ENCODE results near the gene BHLHE40. TPM values are rescaled to one million over a fixed set of nuclear protein-coding genes. Genes with fewer than 3 reads are reported as not detected.
A peak's percentile ranks its signal among the peaks of the same experiment; 100 is the strongest.

BHLHE40 gene
- total and polyA plus RNA-seq, 7 donors = 11.1 to 81.9 (median 22.2) TPM

DNA sequence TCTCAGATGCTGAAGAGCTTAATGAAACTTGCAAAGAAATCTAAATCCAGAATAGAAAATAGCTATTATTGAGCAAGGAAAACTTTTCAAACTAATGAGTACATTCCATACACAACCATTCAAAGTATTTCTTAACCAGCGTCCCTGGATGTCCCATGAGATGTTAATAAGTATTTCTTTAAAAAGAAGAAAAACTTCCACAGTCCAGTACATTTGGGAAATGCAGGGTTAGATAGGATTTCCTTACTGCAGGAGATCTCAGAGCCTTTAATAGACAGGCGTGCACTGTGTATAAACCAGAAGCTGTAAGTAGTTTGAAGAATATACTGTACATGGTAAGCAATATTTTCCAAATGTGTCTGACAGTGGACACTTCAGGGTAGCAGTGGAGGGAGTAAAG lies 29.6 kb upstream of the BHLHE40 start:
- TF ChIP-seq, protein P1, sequence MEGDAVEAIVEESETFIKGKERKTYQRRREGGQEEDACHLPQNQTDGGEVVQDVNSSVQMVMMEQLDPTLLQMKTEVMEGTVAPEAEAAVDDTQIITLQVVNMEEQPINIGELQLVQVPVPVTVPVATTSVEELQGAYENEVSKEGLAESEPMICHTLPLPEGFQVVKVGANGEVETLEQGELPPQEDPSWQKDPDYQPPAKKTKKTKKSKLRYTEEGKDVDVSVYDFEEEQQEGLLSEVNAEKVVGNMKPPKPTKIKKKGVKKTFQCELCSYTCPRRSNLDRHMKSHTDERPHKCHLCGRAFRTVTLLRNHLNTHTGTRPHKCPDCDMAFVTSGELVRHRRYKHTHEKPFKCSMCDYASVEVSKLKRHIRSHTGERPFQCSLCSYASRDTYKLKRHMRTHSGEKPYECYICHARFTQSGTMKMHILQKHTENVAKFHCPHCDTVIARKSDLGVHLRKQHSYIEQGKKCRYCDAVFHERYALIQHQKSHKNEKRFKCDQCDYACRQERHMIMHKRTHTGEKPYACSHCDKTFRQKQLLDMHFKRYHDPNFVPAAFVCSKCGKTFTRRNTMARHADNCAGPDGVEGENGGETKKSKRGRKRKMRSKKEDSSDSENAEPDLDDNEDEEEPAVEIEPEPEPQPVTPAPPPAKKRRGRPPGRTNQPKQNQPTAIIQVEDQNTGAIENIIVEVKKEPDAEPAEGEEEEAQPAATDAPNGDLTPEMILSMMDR (IDR thresholded peaks at IDR 0.05) = no peak
- no peak for TF ChIP-seq EP300 (IDR thresholded peaks at IDR 0.05)
- no peak for TF ChIP-seq POLR2A (IDR thresholded peaks at IDR 0.05)
- TF ChIP-seq POLR2AphosphoS5 (IDR thresholded peaks at IDR 0.05) = no peak
- H3K4me3 ChIP-seq = no peak overlapping the region
- H3K4me1 ChIP-seq = peaks cover 0 to 10% (median 6%) of the 10 kb centered on the region in 4 donors
- no peaks in the 10 kb centered on the region for H3K27me3 ChIP-seq
- H3K36me3 ChIP-seq = no peaks in the 10 kb centered on the region
- 85 to 97% methylated on average over 2 of the region's 2 CpGs for WGBS, 2 donors
- no peak for DNase-seq
- intact Hi-C loops (cut with DNase I) = no loop called here
- H3K27ac ChIP-seq = no peak overlapping the region
- H3K9me3 ChIP-seq = no peaks in the 10 kb centered on the region

DNA sequence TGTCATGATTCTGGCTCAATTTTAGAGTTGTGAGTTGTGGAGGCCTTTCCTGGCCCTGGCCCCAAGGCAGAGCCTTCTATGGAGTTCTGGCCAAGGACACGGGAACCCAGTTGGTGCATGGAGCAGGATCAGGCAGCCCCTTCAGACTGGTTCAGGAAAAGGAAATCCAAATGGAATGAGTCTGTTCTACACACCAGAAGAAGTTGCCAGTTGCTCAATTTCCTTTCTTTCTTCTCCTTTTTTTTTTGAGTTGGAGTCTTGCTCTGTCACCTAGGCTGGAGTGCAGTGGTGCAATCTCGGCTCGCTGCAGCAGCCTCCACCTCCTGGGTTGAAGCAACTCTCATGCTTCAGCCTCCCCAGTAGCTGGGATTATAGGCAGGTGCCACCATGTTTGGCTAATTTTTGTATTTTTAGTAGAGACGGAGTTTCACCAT lies 28.9 kb upstream of the BHLHE40 start:
- Histone ChIP-seq H3K4me3 (no peak overlapping the region), H3K27ac (no peak overlapping the region), H3K4me1 (peaks cover 0 to 10% (median 6%) of the 10 kb centered on the region in 4 donors), H3K9me3 (no peaks in the 10 kb centered on the region), H3K36me3 (no peaks in the 10 kb centered on the region), H3K27me3 (no peaks in the 10 kb centered on the region)
- no peak for DNase-seq
- intact Hi-C loops (cut with DNase I) = no loop called here
- WGBS, 2 donors = 91 to 92% methylated on average over 4 of the region's 4 CpGs
- TF ChIP-seq EP300 (IDR thresholded peaks at IDR 0.05) = no peak
- no peak for TF ChIP-seq POLR2AphosphoS5 (IDR thresholded peaks at IDR 0.05)
- TF ChIP-seq, protein P1 (IDR thresholded peaks at IDR 0.05) = no peak
- TF ChIP-seq POLR2A (IDR thresholded peaks at IDR 0.05) = no peak

DNA sequence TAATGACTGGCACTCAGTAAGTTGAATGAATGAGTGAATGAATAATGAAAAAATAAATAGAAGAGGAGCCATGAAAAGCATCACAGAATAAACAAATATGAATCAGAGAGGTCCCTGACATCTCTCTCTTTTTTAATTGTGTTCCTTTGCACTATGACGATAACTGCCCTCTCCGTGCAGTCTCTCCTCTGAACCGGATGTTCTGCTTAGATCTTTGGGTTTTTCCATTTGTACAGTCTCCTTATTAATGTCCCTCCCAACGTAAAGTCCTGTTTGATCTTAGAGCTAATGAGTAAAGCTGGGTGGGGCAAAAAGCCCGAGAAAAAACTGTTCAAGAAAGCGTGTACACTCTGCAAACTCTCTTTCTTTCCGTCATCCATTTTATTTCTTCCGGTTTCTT lies 28.3 kb upstream of the BHLHE40 start:
- Histone ChIP-seq H3K36me3 (no peaks in the 10 kb centered on the region), H3K27me3 (no peaks in the 10 kb centered on the region), H3K4me1 (peaks cover 0 to 10% (median 6%) of the 10 kb centered on the region in 4 donors), H3K4me3 (no peak overlapping the region), H3K27ac (no peak overlapping the region), H3K9me3 (no peaks in the 10 kb centered on the region)
- intact Hi-C loops (cut with DNase I) = no loop called here
- DNase-seq = no peak
- 82 to 92% methylated on average over 8 of the region's 8 CpGs for WGBS, 2 donors
- TF ChIP-seq POLR2A (IDR thresholded peaks at IDR 0.05) (no peak), EP300 (IDR thresholded peaks at IDR 0.05) (no peak), POLR2AphosphoS5 (IDR thresholded peaks at IDR 0.05) (no peak)
- TF ChIP-seq, protein P1 (IDR thresholded peaks at IDR 0.05) = no peak

DNA sequence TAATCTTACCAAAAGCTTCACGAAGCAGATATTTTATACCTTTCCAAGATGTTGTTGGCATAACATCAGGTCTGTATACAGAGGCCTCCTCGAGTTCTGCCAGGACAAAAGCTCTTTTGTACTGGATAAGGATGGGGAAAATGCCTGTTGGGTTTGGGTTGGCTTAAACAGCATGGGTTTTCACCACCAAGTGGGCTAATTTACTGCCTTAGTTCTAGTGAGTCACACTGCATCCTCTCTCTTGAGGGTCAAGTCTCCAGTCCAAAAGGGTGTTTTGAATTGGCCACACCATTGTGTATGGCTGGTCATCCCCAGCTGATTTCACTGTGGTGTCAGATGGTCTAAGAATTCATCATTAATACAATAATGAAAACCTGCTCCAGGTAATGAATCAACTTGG lies 26.1 kb upstream of the BHLHE40 start:
- peaks cover 0 to 10% (median 6%) of the 10 kb centered on the region in 4 donors for H3K4me1 ChIP-seq
- H3K9me3 ChIP-seq = no peaks in the 10 kb centered on the region
- no peak for DNase-seq
- H3K27me3 ChIP-seq = no peaks in the 10 kb centered on the region
- TF ChIP-seq, protein P1 (IDR thresholded peaks at IDR 0.05) = no peak
- TF ChIP-seq EP300 (IDR thresholded peaks at IDR 0.05) = no peak
- no peak for TF ChIP-seq POLR2A (IDR thresholded peaks at IDR 0.05)
- no peak for TF ChIP-seq POLR2AphosphoS5 (IDR thresholded peaks at IDR 0.05)
- no peak overlapping the region for H3K4me3 ChIP-seq
- H3K36me3 ChIP-seq = no peaks in the 10 kb centered on the region
- WGBS, 2 donors = 48 to 59% methylated on average over 2 of the region's 2 CpGs
- intact Hi-C loops (cut with DNase I) = no loop called here
- peak overlapping the region in 1 of 4 donors; percentile 26 for H3K27ac ChIP-seq

Measured in sigmoid colon (tissue), 7 donors.